AG09309 (cell line): Measurements from ENCODE around the gene KLHL12.

Experiments
- DNase-seq: peaks from one replicate; pipeline ENCODE4 v3.0.0-alpha.2; 2010; ENCODE audit warnings: low read depth
- H3K4me3 ChIP-seq: 2 replicates; pipeline ENCODE4 v1.5.1; 2011; ENCODE audit warnings: mild to moderate bottlenecking, low read depth, low read length, moderate library complexity; ENCODE audit not compliant: control insufficient read depth
- TF ChIP-seq, protein P1 (sequence below): IDR thresholded peaks from 2 replicates; pipeline ENCODE4 v1.5.1; 2011; ENCODE audit warnings: mild to moderate bottlenecking, low read depth, low read length, inconsistent platforms; ENCODE audit not compliant: insufficient read depth, control insufficient read depth; ENCODE audit errors: missing control alignments

Gene KLHL12

GRCh38 chr1:202952099-202952498 is 25.1 kb upstream of the KLHL12 start:
- H3K4me3 ChIP-seq, result no peak overlapping the region
- no peak for DNase-seq
- TF ChIP-seq, protein P1, sequence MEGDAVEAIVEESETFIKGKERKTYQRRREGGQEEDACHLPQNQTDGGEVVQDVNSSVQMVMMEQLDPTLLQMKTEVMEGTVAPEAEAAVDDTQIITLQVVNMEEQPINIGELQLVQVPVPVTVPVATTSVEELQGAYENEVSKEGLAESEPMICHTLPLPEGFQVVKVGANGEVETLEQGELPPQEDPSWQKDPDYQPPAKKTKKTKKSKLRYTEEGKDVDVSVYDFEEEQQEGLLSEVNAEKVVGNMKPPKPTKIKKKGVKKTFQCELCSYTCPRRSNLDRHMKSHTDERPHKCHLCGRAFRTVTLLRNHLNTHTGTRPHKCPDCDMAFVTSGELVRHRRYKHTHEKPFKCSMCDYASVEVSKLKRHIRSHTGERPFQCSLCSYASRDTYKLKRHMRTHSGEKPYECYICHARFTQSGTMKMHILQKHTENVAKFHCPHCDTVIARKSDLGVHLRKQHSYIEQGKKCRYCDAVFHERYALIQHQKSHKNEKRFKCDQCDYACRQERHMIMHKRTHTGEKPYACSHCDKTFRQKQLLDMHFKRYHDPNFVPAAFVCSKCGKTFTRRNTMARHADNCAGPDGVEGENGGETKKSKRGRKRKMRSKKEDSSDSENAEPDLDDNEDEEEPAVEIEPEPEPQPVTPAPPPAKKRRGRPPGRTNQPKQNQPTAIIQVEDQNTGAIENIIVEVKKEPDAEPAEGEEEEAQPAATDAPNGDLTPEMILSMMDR, result no peak

DNA sequence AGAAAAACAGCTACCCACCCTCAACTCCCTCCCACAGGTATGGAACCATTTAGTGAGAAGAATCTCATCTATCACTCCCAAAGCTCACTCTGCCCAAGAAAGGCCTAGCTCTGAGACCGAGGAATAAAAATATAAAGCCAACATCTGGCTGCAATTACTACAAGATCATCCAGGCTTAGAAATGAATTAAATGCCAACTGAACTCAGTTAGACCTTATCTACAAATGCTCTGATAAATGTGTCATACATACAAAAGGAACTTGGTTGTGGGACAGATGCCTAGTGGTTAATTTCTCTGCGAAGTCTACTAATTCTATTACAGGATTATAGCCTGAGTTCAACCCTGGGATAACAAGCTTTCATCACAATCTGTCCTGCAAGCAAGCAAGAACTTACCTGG is 24.4 kb upstream of the KLHL12 start:
- DNase-seq, result no peak
- no peak overlapping the region for H3K4me3 ChIP-seq
- TF ChIP-seq, protein P1, result no peak

DNA sequence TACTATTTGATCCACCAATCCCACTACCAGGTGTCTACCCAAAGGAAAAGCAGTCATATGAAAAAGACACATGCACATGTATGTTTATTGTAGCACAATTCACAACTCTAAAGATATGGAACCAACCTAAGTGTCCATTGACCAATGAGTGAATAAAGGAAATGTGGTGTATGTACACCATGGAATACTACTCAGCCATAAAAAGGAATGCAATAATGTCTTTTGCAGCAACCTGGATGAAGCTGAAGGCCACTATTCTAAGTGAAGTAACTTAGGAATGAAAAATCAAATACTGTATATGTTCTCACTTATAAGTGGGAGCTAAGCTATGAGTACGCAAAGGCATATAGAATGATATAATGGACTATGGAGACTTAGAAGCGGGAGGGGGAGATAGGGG is 18.4 kb upstream of the KLHL12 start:
- no peak for DNase-seq
- TF ChIP-seq, protein P1, result no peak
- no peak overlapping the region for H3K4me3 ChIP-seq

DNA sequence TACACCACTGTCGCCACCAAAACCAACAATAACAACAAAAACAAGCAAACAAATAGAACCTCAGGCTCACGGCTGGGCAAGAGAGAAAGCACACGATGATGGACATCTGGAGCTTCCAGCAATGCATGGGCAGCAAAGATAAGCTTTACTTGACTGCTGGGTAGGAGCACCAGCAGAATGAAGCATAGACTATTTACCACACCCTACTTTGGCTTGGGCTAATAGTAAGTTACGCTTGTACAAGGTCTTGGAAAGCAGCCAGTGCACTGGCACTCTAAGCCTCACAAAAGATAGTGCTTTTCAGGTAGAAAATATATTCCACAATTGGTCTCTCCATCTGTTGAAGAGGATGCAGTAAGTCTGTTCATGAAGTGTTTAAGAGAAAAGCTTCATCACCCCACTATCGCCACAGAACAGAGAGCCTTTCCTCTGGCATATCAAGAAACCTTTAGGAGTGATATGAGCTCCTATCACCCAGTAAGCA is 17.4 kb upstream of the KLHL12 start:
- H3K4me3 ChIP-seq, result no peak overlapping the region
- DNase-seq, result no peak
- TF ChIP-seq, protein P1, result no peak

DNA sequence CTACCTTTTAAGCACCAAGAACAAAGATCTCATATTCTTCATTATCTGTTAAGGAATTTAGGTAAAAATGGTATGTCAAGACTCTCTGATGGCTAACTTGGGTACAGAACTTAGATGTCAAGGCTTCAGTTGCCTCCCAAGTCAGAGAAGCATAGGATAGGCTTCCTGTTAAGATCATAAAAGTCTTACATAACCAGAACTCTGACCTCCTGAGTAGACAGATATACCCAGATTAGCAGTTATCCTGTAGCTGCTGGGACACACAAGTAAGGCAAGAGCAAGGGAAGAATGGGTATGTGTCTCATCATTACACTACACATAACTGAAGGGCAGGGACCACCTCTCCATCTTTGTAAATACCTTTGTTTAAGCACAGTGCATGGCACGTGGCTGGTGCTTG is 15.4 kb upstream of the KLHL12 start:
- TF ChIP-seq, protein P1, result no peak
- no peak for DNase-seq
- H3K4me3 ChIP-seq, result no peak overlapping the region

- no peak for DNase-seq
- no peak overlapping the region for H3K4me3 ChIP-seq
- TF ChIP-seq, protein P1, result no peak
These were observed 14.3 kb upstream of the KLHL12 start for GRCh38 chr1:202941372-202941771.

- TF ChIP-seq, protein P1, result no peak
- no peak overlapping the region for H3K4me3 ChIP-seq
- no peak for DNase-seq
These were observed 13.5 kb upstream of the KLHL12 start for GRCh38 chr1:202940561-202940960.
